WERI-Rb-1 (cell line): ENCODE data around the gene TCF12.

ENCODE experiments used
- DNase-seq: peaks from one replicate; pipeline ENCODE4 v3.0.0-alpha.2; 2020
- H3K27ac ChIP-seq: fragments of 250-450 bp; sonication (Bioruptor Pico); 2 replicates; pipeline ENCODE4 v1.5.1; 2020; ENCODE audit warnings: mild to moderate bottlenecking, moderate library complexity
- H3K27me3 ChIP-seq: fragments of 250-450 bp; sonication (Bioruptor Pico); 2 replicates; pipeline ENCODE4 v1.5.1; 2021; ENCODE audit warnings: mild to moderate bottlenecking, low read depth, moderate library complexity; ENCODE audit not compliant: insufficient read depth, severe bottlenecking
- H3K36me3 ChIP-seq: fragments of 250-450 bp; sonication (Bioruptor Pico); 2 replicates; pipeline ENCODE4 v1.5.1; 2020; ENCODE audit warnings: mild to moderate bottlenecking, moderate library complexity
- H3K4me3 ChIP-seq: 2 replicates; pipeline ENCODE4 v1.5.1; 2011; ENCODE audit warnings: low read depth, mild to moderate bottlenecking, control low read depth, low read length
- H3K9me3 ChIP-seq: fragments of 250-450 bp; sonication (Bioruptor Pico); 2 replicates; pipeline ENCODE4 v1.5.1; 2021; ENCODE audit warnings: mild to moderate bottlenecking, moderate library complexity; ENCODE audit not compliant: severe bottlenecking
- CTCF ChIP-seq: IDR thresholded peaks from 2 replicates; pipeline ENCODE4 v1.5.1; 2011; ENCODE audit warnings: low read depth, mild to moderate bottlenecking, control low read depth, inconsistent platforms, low read length

TCF12 gene

DNA sequence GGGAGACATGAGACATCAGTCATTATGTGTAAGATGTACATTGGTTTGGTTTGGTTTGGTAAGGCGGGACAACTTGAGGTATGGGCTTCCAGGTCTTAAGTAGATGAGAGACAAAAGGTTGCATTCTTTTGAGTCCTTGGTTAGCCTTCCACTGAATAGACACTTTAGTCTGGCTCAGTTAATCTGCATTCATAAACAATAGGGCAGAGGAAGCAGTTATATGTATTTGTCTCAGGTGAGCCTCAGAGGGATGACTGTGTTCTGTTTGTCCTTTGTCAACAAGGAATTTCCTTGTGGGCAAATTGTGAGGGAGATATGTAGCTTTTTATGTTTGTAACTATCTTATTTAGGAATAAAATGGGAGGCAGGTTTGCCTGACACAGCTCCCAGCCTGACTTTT is 50.4 kb downstream of the TCF12 start:
- Histone ChIP-seq H3K36me3 (no peaks in the 10 kb centered on the region), H3K27me3 (no peaks in the 10 kb centered on the region), H3K9me3 (no peaks in the 10 kb centered on the region), H3K27ac (no peak overlapping the region), H3K4me3 (no peak overlapping the region)
- no peak for DNase-seq
- TF ChIP-seq CTCF: no peak

GRCh38 chr15:56969265-56969895 is 50.9 kb downstream of the TCF12 start:
- Histone ChIP-seq H3K27me3 (no peaks in the 10 kb centered on the region), H3K36me3 (no peaks in the 10 kb centered on the region), H3K4me3 (no peak overlapping the region), H3K9me3 (no peaks in the 10 kb centered on the region), H3K27ac (no peak overlapping the region)
- DNase-seq: no peak
- TF ChIP-seq CTCF: no peak

DNA sequence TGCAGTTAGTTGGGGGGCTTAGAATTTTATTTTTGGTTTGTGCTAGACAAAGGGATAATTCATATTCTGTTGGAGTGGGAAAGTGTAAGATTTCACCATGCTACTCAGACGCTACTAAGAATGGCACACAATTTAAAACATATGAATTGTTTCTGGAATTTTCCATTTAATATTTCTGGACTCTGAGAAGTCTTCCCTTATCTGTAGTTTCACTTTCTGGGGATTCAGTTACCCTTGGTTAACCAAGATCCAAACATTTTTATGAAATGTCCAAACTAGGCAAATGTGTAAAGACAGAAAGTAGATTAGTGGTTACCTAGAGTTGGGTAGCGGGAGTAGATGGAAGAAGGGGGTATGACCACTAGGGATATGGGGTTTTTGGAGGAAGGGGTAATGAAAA is 53.1 kb downstream of the TCF12 start:
- Histone ChIP-seq H3K27ac (no peak overlapping the region), H3K4me3 (no peak overlapping the region), H3K27me3 (no peaks in the 10 kb centered on the region), H3K9me3 (no peaks in the 10 kb centered on the region), H3K36me3 (no peaks in the 10 kb centered on the region)
- no peak for DNase-seq
- no peak for TF ChIP-seq CTCF

DNA sequence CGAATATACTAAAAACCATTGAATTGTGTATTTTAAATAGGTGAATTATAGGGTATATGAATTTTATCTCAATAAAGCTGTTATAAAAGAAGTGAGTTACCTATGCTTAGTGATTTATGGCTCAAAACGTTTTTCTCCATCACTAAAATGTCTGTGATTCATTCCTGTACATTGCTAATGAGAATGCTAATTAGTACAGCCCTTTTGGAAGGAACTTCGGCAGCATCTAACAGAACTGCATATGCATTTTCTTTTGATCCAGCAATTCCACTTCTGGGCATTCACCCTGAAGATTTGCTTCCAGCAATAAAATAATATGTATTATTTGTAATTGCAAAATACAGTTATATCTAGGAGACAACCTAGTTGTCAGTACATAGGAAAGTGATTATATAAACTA is 53.6 kb downstream of the TCF12 start:
- Histone ChIP-seq H3K27ac (no peak overlapping the region), H3K27me3 (no peaks in the 10 kb centered on the region), H3K9me3 (no peaks in the 10 kb centered on the region), H3K36me3 (no peaks in the 10 kb centered on the region), H3K4me3 (no peak overlapping the region)
- no peak for DNase-seq
- TF ChIP-seq CTCF: no peak

- H3K27me3 ChIP-seq: no peaks in the 10 kb centered on the region
- no peak overlapping the region for H3K4me3 ChIP-seq
- H3K9me3 ChIP-seq: no peaks in the 10 kb centered on the region
- H3K36me3 ChIP-seq: no peaks in the 10 kb centered on the region
- no peak for TF ChIP-seq CTCF
- H3K27ac ChIP-seq: no peak overlapping the region
- DNase-seq: no peak
Measured at GRCh38 chr15:56972426-56972825, 54.0 kb downstream of the TCF12 start.

DNA sequence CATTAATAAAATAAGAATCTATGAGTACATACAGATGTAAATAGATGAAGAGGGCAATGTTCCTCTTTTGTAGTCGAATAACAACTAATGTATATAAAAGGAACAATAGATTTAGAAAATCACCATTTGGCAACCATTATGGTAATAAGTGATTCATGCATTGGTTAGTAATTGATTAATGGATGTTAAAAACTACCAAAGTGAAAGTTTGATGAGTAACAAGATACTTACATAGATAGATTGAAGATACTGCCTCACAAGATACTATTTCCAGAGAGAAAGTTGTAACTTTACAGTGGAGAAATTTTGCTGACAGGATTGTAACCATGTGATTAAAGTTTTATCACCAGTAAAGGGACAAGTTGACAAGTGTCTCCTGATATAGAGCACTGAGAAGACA is 55.0 kb downstream of the TCF12 start:
- TF ChIP-seq CTCF: no peak
- no peak for DNase-seq
- H3K27me3 ChIP-seq: no peaks in the 10 kb centered on the region
- no peak overlapping the region for H3K27ac ChIP-seq
- H3K4me3 ChIP-seq: no peak overlapping the region
- H3K9me3 ChIP-seq: no peaks in the 10 kb centered on the region
- no peaks in the 10 kb centered on the region for H3K36me3 ChIP-seq
